Medulla oblongata (tissue), 1 donor: ENCODE measurements around the gene TNFAIP8L1.
"Not testable (repeated sequence)": the region's sequence is repeated elsewhere in the genome, so short reads cannot be mapped to it uniquely, and the experiment has no call there.

ENCODE experiments used
- DNase-seq: peaks from one replicate; pipeline ENCODE4 v3.0.0-alpha.2; 2015; ENCODE audit errors: extremely low spot score

The TNFAIP8L1 gene

GRCh38 chr19:4678881-4679790 is 39.8 kb downstream of the TNFAIP8L1 start:
- DNase-seq = no peak

DNA sequence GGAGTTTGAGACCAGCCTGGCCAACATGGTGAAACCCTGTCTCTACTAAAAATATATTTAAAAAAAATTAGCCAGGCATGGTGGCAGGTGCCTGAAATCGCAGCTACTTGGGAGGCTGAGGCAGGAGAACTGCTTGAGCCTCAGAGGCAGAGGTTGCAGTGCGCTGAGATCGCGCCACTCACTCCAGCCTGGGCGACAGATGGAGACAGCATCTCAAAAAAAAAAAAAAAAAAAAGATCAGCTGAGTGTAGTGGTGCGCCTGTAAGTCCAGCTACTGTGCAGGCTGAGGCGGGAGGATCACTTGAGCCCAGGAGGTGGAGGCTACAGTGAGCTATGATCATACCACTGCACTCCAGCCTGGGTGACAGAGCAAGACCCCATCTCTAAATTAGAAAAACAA is 40.7 kb downstream of the TNFAIP8L1 start:
- not testable (repeated sequence) for DNase-seq

- DNase-seq = no peak
These were observed 43.3 kb downstream of the TNFAIP8L1 start for GRCh38 chr19:4682417-4683200.

DNA sequence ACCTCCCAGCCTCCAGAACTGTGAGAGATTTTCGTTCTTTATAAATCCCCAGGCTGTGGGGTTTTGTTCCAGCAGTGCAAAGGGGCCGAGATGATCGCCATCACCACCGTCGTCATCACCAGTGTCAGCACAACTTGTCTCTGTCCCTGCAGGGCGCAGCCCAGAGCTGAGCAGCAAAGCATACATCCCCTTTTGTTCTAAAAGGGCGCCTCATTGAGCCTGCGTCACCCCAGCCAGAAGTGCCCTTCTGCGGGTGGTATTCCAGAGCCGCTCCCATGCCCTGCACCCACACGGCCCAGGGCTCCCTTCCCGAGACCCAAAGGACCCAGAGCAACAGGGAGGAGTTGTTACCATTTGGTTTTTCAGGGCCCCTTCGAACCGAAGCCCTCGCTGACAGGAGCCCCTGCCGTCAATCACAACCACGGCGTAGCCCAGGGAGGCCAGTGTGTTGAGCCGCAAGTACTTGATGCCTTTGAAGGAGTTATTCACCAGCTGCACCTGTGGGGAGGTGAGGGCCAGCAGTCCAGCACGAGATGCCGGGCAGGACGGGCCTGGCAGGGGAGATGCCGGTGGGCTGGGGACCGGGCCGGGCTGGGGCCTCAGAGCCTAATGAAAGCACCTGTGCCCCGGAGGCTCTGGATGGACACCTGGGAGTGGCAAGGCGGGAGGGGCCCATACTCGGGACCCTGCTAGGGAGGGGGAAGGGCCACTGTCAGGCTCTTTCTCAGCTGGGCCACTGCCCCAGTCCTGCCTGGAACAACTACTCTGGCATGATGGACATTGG is 45.2 kb downstream of the TNFAIP8L1 start:
- DNase-seq = peak; percentile 21

GRCh38 chr19:4686700-4687099 is 47.4 kb downstream of the TNFAIP8L1 start:
- DNase-seq = no peak

DNA sequence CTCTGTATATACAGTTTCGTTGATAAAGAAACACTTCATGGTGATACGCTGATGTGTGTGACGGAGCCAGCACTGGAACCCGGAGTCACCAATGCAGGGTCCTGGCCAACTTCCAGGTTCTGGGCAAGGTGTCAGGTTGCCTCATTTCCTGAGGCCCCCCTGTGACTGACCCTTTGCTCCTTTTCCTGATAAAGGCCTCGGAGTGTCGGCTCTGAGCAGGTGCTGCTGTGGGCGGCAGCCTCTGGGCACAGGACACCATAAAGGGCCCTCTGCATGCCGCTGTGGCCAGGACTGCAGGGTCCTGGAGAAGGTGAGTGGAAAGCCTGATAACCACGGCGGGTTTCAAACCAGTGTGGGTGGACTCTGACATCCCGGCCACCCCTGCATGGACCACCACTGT is 48.1 kb downstream of the TNFAIP8L1 start:
- no peak for DNase-seq

DNA sequence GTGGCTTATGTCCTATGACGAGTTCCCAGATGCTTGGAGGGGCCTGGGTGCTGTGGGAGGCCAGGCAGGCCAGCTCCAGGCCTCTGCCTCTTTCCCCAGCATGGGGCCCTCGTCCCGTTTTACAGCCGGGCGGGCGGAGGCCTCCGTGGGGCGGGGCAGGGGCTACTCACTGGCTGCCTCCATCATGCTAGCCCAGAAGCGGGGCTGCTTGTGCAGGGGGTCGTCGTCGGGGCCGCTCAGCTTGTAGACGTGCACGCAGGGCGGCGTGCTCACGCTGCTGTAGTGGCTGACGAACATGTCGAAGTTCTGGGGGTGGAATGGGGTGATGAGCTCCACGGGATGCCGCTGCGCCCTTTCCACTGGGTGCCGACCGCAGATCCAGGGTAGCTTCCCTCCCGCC is 49.3 kb downstream of the TNFAIP8L1 start:
- no peak for DNase-seq

GRCh38 chr19:4689403-4689802 is 50.1 kb downstream of the TNFAIP8L1 start:
- DNase-seq = no peak

DNA sequence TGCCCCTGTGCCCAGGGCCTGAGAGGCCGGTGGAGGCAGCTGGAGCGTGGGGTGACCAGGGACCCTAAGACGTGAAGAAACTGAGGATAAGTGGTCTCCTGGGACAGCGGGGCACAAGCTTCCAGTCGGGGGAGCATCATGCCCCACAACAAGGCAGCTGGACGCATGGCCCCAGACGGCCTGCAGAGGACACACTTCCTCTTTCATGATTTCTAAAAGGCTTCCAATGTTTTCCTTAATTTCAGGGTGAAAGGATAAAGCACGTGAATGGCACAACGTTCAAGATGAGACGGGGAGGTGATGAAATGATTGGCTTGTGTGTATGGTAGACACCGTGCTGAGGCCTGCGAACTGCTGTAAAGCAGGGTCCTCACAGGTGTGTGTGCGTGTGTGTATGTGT is 51.0 kb downstream of the TNFAIP8L1 start:
- DNase-seq = no peak

- no peak for DNase-seq
These were observed 52.1 kb downstream of the TNFAIP8L1 start for GRCh38 chr19:4691373-4691772.

DNA sequence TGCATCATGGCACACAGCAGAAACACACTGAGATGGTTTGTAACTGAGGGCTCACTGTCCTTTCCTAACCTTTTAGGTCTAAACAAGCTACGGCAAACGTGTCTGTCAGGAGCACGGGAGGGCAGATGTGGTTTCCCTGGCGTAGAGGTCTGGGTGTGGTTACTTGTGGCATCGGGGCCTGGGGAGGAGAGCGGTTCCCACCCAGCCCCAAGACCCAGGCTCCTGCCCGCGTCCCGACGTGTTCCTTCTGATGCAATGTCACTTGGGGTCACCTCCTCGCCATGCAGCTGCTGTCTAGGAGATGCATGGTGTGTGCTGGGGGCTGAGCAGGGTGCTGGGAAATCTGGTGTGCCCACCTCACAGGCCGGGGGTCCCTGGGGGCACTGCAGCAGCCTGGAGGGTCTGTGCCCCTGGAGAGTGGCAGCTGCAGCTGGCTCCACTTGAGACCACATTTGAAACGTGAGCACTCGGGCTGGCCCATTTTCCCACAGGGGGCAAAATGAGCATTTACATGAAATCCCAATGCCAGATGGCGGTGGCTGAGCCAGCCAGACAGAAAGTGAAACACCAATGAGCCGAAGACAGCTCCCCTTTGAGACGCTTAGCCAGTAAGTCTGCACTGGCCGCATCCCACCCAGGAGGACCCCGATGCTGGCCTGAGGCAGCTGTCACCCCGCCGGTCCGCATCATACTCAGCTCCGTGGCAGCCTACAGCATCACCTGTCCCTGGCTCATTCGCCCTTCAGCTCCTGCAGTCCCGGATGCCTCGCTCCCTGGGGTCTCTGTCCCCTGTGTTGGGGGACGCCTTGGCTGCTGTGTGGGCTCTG is 53.1 kb downstream of the TNFAIP8L1 start:
- no peak for DNase-seq

DNA sequence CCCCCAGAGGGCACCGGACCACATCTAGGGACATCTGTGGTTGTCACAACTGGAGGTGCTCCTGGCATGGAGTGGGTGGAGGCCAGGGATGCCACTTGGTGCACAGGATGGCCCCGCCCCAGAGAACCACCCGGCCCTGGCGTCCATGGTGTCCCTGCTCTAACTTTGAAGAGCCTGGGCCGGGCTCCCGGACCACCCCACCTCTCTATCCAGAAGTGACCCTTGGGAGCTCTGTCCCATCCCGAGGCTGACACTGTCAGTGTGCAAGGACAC is 53.7 kb downstream of the TNFAIP8L1 start:
- no peak for DNase-seq

- DNase-seq = no peak
These were observed 54.3 kb downstream of the TNFAIP8L1 start for GRCh38 chr19:4693471-4694121.

DNA sequence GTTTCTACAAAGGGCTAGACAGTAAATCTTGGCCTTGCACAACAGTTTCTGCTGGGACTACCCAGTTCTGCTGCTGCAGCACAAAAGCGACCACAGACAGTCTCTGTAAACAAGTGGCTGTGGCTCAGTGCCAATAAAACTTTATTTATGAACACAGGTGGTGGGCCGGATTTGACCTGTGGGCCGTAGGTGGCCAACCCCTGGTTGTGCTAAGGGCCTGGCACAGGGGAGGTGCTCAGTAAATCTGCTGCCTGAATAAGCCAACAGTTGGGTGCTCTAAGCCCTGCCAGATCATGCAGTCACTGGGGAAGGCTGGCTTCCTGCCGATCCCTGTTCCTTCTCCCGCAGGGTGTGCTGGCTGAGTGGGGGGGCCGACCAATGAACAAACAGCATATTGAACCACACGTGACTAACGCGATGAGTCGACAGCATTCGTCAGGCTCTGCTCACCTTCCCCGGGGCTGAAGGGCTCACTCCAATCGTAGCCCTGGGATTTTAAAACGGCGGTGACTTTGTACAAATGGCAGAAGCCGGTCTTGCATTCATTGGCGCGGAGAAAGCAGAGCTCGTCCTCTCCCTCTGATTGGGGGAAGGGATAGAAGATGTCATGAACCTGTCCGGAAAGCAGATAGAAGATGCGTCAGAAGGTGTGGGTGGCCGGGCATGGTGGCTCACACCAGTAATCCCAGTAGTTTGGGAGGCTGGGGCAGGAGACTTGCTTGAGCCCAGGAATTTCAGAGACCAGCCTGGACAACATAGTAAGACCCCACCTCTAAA is 55.1 kb downstream of the TNFAIP8L1 start:
- DNase-seq = peak; percentile 51

DNA sequence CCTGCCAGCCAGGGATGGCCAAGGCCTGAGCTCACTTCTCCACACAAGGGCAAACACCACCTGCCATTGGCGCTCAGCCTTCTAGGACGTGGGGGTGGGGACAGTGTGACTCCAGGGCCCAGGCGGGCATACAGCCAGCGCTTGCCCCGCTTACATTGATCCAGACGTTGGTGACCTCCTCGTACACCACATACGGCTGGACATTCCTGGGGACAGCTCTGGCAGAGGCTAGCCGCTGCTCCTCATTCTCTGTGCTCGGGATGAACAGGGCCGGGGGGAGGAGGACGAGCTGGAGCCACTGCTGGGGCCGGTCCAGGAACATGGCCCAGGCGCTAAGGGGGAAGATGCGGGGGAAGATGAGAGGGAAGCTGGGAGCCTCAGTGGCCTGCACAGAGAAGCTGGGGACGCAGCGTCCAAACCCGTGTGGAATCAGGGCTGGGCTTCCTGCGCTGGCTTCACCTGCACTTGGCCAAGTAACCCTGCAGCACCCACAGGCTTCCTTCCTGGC is 56.0 kb downstream of the TNFAIP8L1 start:
- peak; percentile 60 for DNase-seq

- DNase-seq = no peak
These were observed 58.0 kb downstream of the TNFAIP8L1 start for GRCh38 chr19:4697304-4697703.

DNA sequence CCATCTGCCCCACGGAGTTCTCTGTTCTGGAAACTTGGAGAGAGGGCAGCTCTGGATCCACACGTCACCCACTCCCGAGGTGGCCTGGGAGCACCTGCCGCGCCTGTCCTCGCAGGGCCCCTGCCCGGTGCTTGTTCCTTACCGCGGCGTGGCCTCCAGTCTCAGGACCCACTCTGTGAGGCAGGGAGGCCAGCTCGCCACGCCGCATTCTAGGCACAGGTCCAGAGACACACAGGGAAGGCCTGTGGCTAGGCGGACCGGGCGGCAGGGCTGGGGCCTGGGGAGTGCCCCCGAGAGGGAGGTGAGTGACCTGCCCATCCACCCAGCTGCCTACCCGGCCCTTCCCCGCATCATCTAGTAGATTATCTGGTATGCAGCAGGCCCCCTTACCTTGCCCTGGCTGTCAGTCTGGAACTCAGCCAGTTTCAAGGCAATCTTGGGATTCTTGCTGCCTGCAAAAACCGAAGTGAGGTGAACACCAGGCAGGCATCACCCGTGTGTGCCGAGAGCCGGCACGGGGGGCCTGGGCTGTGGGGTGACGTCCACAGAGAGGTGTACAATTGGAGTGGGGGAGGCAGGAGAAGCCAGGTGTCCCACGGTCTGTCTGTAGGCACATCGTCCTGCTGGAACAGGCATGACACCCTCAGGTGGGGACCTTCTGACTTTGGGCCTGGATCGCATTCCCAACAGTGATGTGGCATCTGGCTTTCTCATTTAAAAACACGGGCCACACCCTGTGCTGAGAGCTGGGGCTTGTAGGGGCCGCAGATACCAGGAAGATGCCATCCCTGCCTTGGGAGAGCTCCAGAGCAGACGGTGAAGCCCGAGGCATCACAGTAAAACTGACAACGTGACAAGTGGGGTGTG is 60.7 kb downstream of the TNFAIP8L1 start:
- no peak for DNase-seq

DNA sequence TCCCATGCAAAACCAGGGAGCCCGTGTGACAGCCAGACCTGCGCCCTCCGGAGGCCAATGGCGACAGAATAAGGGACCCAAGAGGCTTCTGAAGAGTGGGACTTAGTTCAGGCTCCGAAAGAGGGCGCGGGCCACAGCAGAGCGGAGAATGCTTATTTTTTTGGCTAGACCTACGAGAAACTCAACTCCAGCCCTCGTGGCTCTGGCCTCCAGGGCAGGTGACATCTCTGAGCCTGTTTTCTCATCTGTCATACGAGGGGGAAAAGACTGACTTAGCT is 61.3 kb downstream of the TNFAIP8L1 start:
- no peak for DNase-seq

- DNase-seq = no peak
These were observed 62.2 kb downstream of the TNFAIP8L1 start for GRCh38 chr19:4701557-4701956.
